Measurements from ENCODE around the gene NUTM2D. TPM values are rescaled to one million over a fixed set of nuclear protein-coding genes. Genes with fewer than 3 reads are reported as not detected.
"Not testable (repeated sequence)": the region's sequence is repeated elsewhere in the genome, so short reads cannot be mapped to it uniquely, and the experiment has no call there.

The NUTM2D gene
- total and polyA plus RNA-seq, 9 donors = 5.7 to 8.8 (median 7.4) TPM

- not testable (repeated sequence) for H3K9me3 ChIP-seq (replicated peaks; ENCODE audit: control insufficient read depth, low read depth, low read length); H3K27ac ChIP-seq (ENCODE audit: low read length); H3K36me3 ChIP-seq (ENCODE audit: control insufficient read depth, insufficient read depth, low read length); H3K27me3 ChIP-seq (ENCODE audit: control insufficient read depth, insufficient read depth, low read length); H3K4me1 ChIP-seq (ENCODE audit: control insufficient read depth, insufficient read depth, low read length); DNase-seq; H3K4me3 ChIP-seq (ENCODE audit: low read length)
- no CpG with 5 or more reads among the region's 2 CpGs for WGBS (ENCODE audit: insufficient coverage)
Measured at GRCh38 chr10:87329131-87329530, 28.4 kb upstream of the NUTM2D start.

GRCh38 chr10:87332687-87333086 lies 24.9 kb upstream of the NUTM2D start:
- no CpG with 5 or more reads among the region's 1 CpG for WGBS (ENCODE audit: insufficient coverage)
- not testable (repeated sequence) for DNase-seq; H3K27me3 ChIP-seq (ENCODE audit: control insufficient read depth, insufficient read depth, low read length); H3K9me3 ChIP-seq (replicated peaks; ENCODE audit: control insufficient read depth, low read depth, low read length); H3K4me1 ChIP-seq (ENCODE audit: control insufficient read depth, insufficient read depth, low read length); H3K36me3 ChIP-seq (ENCODE audit: control insufficient read depth, insufficient read depth, low read length); H3K4me3 ChIP-seq (ENCODE audit: low read length); H3K27ac ChIP-seq (ENCODE audit: low read length)

- not testable (repeated sequence) for H3K4me1 ChIP-seq (ENCODE audit: control insufficient read depth, insufficient read depth, low read length); H3K27ac ChIP-seq (ENCODE audit: low read length); DNase-seq; H3K9me3 ChIP-seq (replicated peaks; ENCODE audit: control insufficient read depth, low read depth, low read length); H3K36me3 ChIP-seq (ENCODE audit: control insufficient read depth, insufficient read depth, low read length); H3K4me3 ChIP-seq (ENCODE audit: low read length); H3K27me3 ChIP-seq (ENCODE audit: control insufficient read depth, insufficient read depth, low read length)
- no CpG with 5 or more reads among the region's 3 CpGs for WGBS (ENCODE audit: insufficient coverage)
Measured at GRCh38 chr10:87340411-87340810, 17.1 kb upstream of the NUTM2D start.

- H3K4me1 ChIP-seq (ENCODE audit: control insufficient read depth, insufficient read depth, low read length); H3K36me3 ChIP-seq (ENCODE audit: control insufficient read depth, insufficient read depth, low read length); H3K9me3 ChIP-seq (replicated peaks; ENCODE audit: control insufficient read depth, low read depth, low read length); H3K27me3 ChIP-seq (ENCODE audit: control insufficient read depth, insufficient read depth, low read length): not testable (repeated sequence)
- peak; percentile 9 for DNase-seq
- WGBS (ENCODE audit: insufficient coverage) = no CpG with 5 or more reads among the region's 54 CpGs
- Histone ChIP-seq H3K27ac (ENCODE audit: low read length) (peak overlapping the region; percentile 51), H3K4me3 (ENCODE audit: low read length) (peak overlapping the region; percentile 50)
Measured at GRCh38 chr10:87341546-87342142, 15.9 kb upstream of the NUTM2D start.

- Histone ChIP-seq H3K4me3 (ENCODE audit: low read length) (peak overlapping the region; percentile 50), H3K27ac (ENCODE audit: low read length) (peak overlapping the region; percentile 84)
- not testable (repeated sequence) for H3K27me3 ChIP-seq (ENCODE audit: control insufficient read depth, insufficient read depth, low read length); H3K4me1 ChIP-seq (ENCODE audit: control insufficient read depth, insufficient read depth, low read length); H3K9me3 ChIP-seq (replicated peaks; ENCODE audit: control insufficient read depth, low read depth, low read length); H3K36me3 ChIP-seq (ENCODE audit: control insufficient read depth, insufficient read depth, low read length)
- WGBS (ENCODE audit: insufficient coverage) = 0% methylated on average over 7 of the region's 43 CpGs
- DNase-seq = peak; percentile 96
Measured at GRCh38 chr10:87342249-87342710, 15.3 kb upstream of the NUTM2D start.

- under 1% methylated on average over 23 of the region's 65 CpGs for WGBS (ENCODE audit: insufficient coverage)
- Histone ChIP-seq H3K27ac (ENCODE audit: low read length) (peak overlapping the region; percentile 77), H3K4me3 (ENCODE audit: low read length) (peak overlapping the region; percentile 50)
- not testable (repeated sequence) for H3K27me3 ChIP-seq (ENCODE audit: control insufficient read depth, insufficient read depth, low read length); H3K36me3 ChIP-seq (ENCODE audit: control insufficient read depth, insufficient read depth, low read length); H3K9me3 ChIP-seq (replicated peaks; ENCODE audit: control insufficient read depth, low read depth, low read length); H3K4me1 ChIP-seq (ENCODE audit: control insufficient read depth, insufficient read depth, low read length)
- DNase-seq = peak; percentile 90
Measured at GRCh38 chr10:87342711-87343258, 14.8 kb upstream of the NUTM2D start.

- H3K27ac ChIP-seq (ENCODE audit: low read length); H3K9me3 ChIP-seq (replicated peaks; ENCODE audit: control insufficient read depth, low read depth, low read length); H3K36me3 ChIP-seq (ENCODE audit: control insufficient read depth, insufficient read depth, low read length); DNase-seq; H3K4me3 ChIP-seq (ENCODE audit: low read length); H3K4me1 ChIP-seq (ENCODE audit: control insufficient read depth, insufficient read depth, low read length); H3K27me3 ChIP-seq (ENCODE audit: control insufficient read depth, insufficient read depth, low read length): not testable (repeated sequence)
- WGBS (ENCODE audit: insufficient coverage) = no CpG with 5 or more reads among the region's 1 CpG
Measured at GRCh38 chr10:87345743-87346142, 11.8 kb upstream of the NUTM2D start.

GRCh38 chr10:87350161-87350560 lies 7.4 kb upstream of the NUTM2D start:
- not testable (repeated sequence) for DNase-seq; H3K36me3 ChIP-seq (ENCODE audit: control insufficient read depth, insufficient read depth, low read length); H3K4me1 ChIP-seq (ENCODE audit: control insufficient read depth, insufficient read depth, low read length); H3K27me3 ChIP-seq (ENCODE audit: control insufficient read depth, insufficient read depth, low read length); H3K27ac ChIP-seq (ENCODE audit: low read length); H3K4me3 ChIP-seq (ENCODE audit: low read length); H3K9me3 ChIP-seq (replicated peaks; ENCODE audit: control insufficient read depth, low read depth, low read length)
- WGBS (ENCODE audit: insufficient coverage) = no CpG with 5 or more reads among the region's 2 CpGs

GRCh38 chr10:87352825-87353224 lies 4.7 kb upstream of the NUTM2D start:
- not testable (repeated sequence) for H3K9me3 ChIP-seq (replicated peaks; ENCODE audit: control insufficient read depth, low read depth, low read length); DNase-seq
- WGBS (ENCODE audit: insufficient coverage) = no CpG with 5 or more reads among the region's 3 CpGs

GRCh38 chr10:87355110-87355509 lies 2.4 kb upstream of the NUTM2D start:
- not testable (repeated sequence) for H3K36me3 ChIP-seq (ENCODE audit: control insufficient read depth, insufficient read depth, low read length); H3K27me3 ChIP-seq (ENCODE audit: control insufficient read depth, insufficient read depth, low read length); H3K4me3 ChIP-seq (ENCODE audit: low read length); H3K9me3 ChIP-seq (replicated peaks; ENCODE audit: control insufficient read depth, low read depth, low read length); DNase-seq; H3K27ac ChIP-seq (ENCODE audit: low read length); H3K4me1 ChIP-seq (ENCODE audit: control insufficient read depth, insufficient read depth, low read length)
- no CpG with 5 or more reads among the region's 31 CpGs for WGBS (ENCODE audit: insufficient coverage)

More at GRCh38 chr10:87352825-87353224, 4.7 kb upstream of the NUTM2D start:
- not testable (repeated sequence) for H3K27me3 ChIP-seq (ENCODE audit: control insufficient read depth, insufficient read depth, low read length); H3K4me1 ChIP-seq (ENCODE audit: control insufficient read depth, insufficient read depth, low read length); H3K36me3 ChIP-seq (ENCODE audit: control insufficient read depth, insufficient read depth, low read length); H3K4me3 ChIP-seq (ENCODE audit: low read length); H3K27ac ChIP-seq (ENCODE audit: low read length)

GRCh38 chr10:87358159-87358558 lies 615 bp downstream of the NUTM2D start:
- no CpG with 5 or more reads among the region's 3 CpGs for WGBS (ENCODE audit: insufficient coverage)

More at GRCh38 chr10:87358159-87358558, 615 bp downstream of the NUTM2D start:
- not testable (repeated sequence) for H3K9me3 ChIP-seq (replicated peaks; ENCODE audit: control insufficient read depth, low read depth, low read length); H3K4me1 ChIP-seq (ENCODE audit: control insufficient read depth, insufficient read depth, low read length); H3K36me3 ChIP-seq (ENCODE audit: control insufficient read depth, insufficient read depth, low read length); H3K4me3 ChIP-seq (ENCODE audit: low read length); H3K27ac ChIP-seq (ENCODE audit: low read length); DNase-seq; H3K27me3 ChIP-seq (ENCODE audit: control insufficient read depth, insufficient read depth, low read length)
